Hematopoietic multipotent progenitor cell treated with erythropoietin and hydrocortisone succinate and interleukin-3 and kit ligand, for 4 days (in vitro differentiated cells): Measurements from ENCODE around the gene RPS16.

Experiments
- DNase-seq: peaks from one replicate; pipeline ENCODE4 v3.0.0-alpha.2; 2015

Gene RPS16

GRCh38 chr19:39405958-39406655, 29.6 kb downstream of the RPS16 start:
- DNase-seq = peak; percentile 89

GRCh38 chr19:39405261-39405957, 30.3 kb downstream of the RPS16 start:
- DNase-seq = no peak

- DNase-seq = peak; percentile 94
These were observed 32.1 kb downstream of the RPS16 start for GRCh38 chr19:39403331-39404312.

GRCh38 chr19:39402346-39403300, 33.1 kb downstream of the RPS16 start:
- peak; percentile 94 for DNase-seq

GRCh38 chr19:39401549-39402345, 34.0 kb downstream of the RPS16 start:
- DNase-seq = peak; percentile 90

GRCh38 chr19:39401070-39401548, 34.6 kb downstream of the RPS16 start:
- no peak for DNase-seq

- no peak for DNase-seq
These were observed 35.7 kb downstream of the RPS16 start for GRCh38 chr19:39400061-39400460.

- DNase-seq = no peak
These were observed 36.1 kb downstream of the RPS16 start for GRCh38 chr19:39399668-39400050.

- peak; percentile 83 for DNase-seq
These were observed 37.4 kb downstream of the RPS16 start for GRCh38 chr19:39398297-39398864.

- DNase-seq = peak; percentile 95
These were observed 38.1 kb downstream of the RPS16 start for GRCh38 chr19:39397360-39398296.

GRCh38 chr19:39390751-39391437, 44.9 kb downstream of the RPS16 start, which contains the start of the genes MED29 and PAF1:
TSS of gene MED29 (plus strand) at chr19:39391378. CDS start at chr19:39391423, 45 bp downstream.
TSS of gene PAF1 (minus strand) at chr19:39391106. CDS start at chr19:39390864, 242 bp downstream.
- peak; percentile 100 for DNase-seq

- DNase-seq = no peak
These were observed 45.3 kb downstream of the RPS16 start for GRCh38 chr19:39390451-39390750.

- DNase-seq = no peak
These were observed 45.9 kb downstream of the RPS16 start for GRCh38 chr19:39389631-39390414.

GRCh38 chr19:39388657-39389056, 47.1 kb downstream of the RPS16 start:
- DNase-seq = no peak

- DNase-seq = no peak
These were observed 49.2 kb downstream of the RPS16 start for GRCh38 chr19:39386557-39386956.

- no peak for DNase-seq
These were observed 49.9 kb downstream of the RPS16 start for GRCh38 chr19:39385629-39386411.
